Tibial artery (tissue), 4 donors: Measurements from ENCODE around the gene NFAT5.

Source experiments
- DNase-seq, 2 donors: peaks; one replicate each; pipeline ENCODE4 v3.0.0-alpha.2; 2019
- H3K27ac ChIP-seq, 2 donors: fragments of 200-600 bp; sonication (generic) in 1 of 2; 1 replicate in 1 of 2; 2 replicates in 1 of 2; pipeline ENCODE4 v1.5.1; 2018 to 2019; ENCODE audit warnings: mild to moderate bottlenecking in 1 of 2
- H3K27me3 ChIP-seq, 2 donors: fragments of 200-600 bp; sonication (generic) in 1 of 2; one replicate each; pipeline versions ENCODE4 v1.5.1 to v1.6.0; 2016 to 2019
- H3K36me3 ChIP-seq, 3 donors: fragments of 200-600 bp; sonication (generic) in 2 of 3; one replicate each; pipeline ENCODE4 v1.5.1; 2016 to 2019; ENCODE audit warnings: mild to moderate bottlenecking in 2 of 3
- H3K4me1 ChIP-seq, 4 donors: fragments of 200-600 bp; sonication (generic) in 2 of 4; 1 replicate in 3 of 4; 2 replicates in 1 of 4; pipeline ENCODE4 v1.5.1; 2016 to 2019
- H3K4me3 ChIP-seq, 2 donors: fragments of 200-600 bp; sonication (generic) in 1 of 2; 1 replicate in 1 of 2; 2 replicates in 1 of 2; pipeline ENCODE4 v1.5.1; 2018 to 2019; ENCODE audit warnings: mild to moderate bottlenecking in 2 of 2
- H3K9me3 ChIP-seq, 3 donors: fragments of 200-600 bp; sonication (generic) in 1 of 3; one replicate each; pipeline ENCODE4 v1.5.1; 2016 to 2019
- intact Hi-C: fragments of 100-400 bp; cut with DNase I; formaldehyde crosslinking; loops from one replicate; pipeline ENCODE4 v1.15.0; 2023; ENCODE audit warnings: low total_unique reads
- TF ChIP-seq, protein P1 (sequence below), 2 experiments: fragments of 200-600 bp in 1 of 2; fragments of 450-650 bp in 1 of 2; IDR thresholded peaks; one replicate each; pipeline ENCODE4 v1.5.1; 2017 to 2019; ENCODE audit warnings: antibody characterized with exemption in 2 of 2, mild to moderate bottlenecking in 1 of 2, moderate library complexity in 1 of 2

Gene NFAT5

GRCh38 chr16:69712914-69713581 is 147.3 kb downstream of the NFAT5 start:
- no peaks in the 10 kb centered on the region for H3K9me3 ChIP-seq
- intact Hi-C loops, result no loop called here
- peaks cover 25 to 74% (median 62%) of the 10 kb centered on the region in 3 donors for H3K36me3 ChIP-seq
- peak in 1 of 2 donors; percentile 25 for DNase-seq
- no peak overlapping the region for H3K27ac ChIP-seq
- H3K4me3 ChIP-seq, result no peak overlapping the region
- H3K27me3 ChIP-seq, result no peaks in the 10 kb centered on the region
- peaks cover 0 to 19% (median 3%) of the 10 kb centered on the region in 4 donors for H3K4me1 ChIP-seq
- TF ChIP-seq, protein P1, sequence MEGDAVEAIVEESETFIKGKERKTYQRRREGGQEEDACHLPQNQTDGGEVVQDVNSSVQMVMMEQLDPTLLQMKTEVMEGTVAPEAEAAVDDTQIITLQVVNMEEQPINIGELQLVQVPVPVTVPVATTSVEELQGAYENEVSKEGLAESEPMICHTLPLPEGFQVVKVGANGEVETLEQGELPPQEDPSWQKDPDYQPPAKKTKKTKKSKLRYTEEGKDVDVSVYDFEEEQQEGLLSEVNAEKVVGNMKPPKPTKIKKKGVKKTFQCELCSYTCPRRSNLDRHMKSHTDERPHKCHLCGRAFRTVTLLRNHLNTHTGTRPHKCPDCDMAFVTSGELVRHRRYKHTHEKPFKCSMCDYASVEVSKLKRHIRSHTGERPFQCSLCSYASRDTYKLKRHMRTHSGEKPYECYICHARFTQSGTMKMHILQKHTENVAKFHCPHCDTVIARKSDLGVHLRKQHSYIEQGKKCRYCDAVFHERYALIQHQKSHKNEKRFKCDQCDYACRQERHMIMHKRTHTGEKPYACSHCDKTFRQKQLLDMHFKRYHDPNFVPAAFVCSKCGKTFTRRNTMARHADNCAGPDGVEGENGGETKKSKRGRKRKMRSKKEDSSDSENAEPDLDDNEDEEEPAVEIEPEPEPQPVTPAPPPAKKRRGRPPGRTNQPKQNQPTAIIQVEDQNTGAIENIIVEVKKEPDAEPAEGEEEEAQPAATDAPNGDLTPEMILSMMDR (IDR thresholded peaks at IDR 0.05), result no peak

- TF ChIP-seq, protein P1 (IDR thresholded peaks at IDR 0.05), result no peak
- no peak for DNase-seq
- no peaks in the 10 kb centered on the region for H3K9me3 ChIP-seq
- intact Hi-C loops, result no loop called here
- H3K36me3 ChIP-seq, result peaks cover 24 to 63% (median 56%) of the 10 kb centered on the region in 3 donors
- H3K4me1 ChIP-seq, result peaks cover 0 to 6% (median 0%) of the 10 kb centered on the region in 4 donors
- H3K4me3 ChIP-seq, result no peak overlapping the region
- no peak overlapping the region for H3K27ac ChIP-seq
- no peaks in the 10 kb centered on the region for H3K27me3 ChIP-seq
Observed at GRCh38 chr16:69717066-69717465, 151.3 kb downstream of the NFAT5 start.

DNA sequence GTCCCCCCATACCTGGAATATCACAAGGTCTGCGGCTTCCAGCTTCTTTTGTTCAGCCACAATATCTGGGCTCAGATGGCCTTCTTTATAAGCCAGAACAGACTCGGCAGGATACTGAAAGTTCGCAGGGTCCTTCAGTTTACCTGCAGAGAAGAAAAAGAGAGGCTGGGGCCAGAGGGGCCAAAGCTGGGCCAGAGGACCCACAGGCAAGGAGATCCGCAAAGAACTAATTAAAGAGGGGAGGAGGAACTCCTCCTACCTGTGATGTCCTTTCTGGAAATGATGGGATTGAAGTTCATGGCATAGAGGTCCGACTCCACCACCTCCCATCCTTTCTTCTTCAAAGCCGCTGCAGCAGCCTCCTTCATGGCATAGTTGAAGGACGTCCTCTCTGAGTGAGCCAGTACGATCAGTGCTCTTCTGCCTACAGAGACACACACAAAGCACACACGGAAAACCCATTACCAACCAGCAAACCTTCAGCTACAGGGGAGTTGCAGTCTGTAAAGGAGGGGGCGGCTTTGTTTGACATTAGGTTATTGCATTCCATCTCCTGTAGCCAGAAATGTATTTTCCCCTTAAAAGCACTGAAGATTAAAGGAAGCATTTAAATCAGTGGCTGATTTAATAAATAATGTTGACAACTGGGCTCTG is 152.5 kb downstream of the NFAT5 start:
- H3K4me1 ChIP-seq, result no peaks in the 10 kb centered on the region
- no peak overlapping the region for H3K27ac ChIP-seq
- no peak overlapping the region for H3K4me3 ChIP-seq
- peaks cover 12 to 51% (median 44%) of the 10 kb centered on the region in 3 donors for H3K36me3 ChIP-seq
- TF ChIP-seq, protein P1 (IDR thresholded peaks at IDR 0.05), result no peak
- intact Hi-C loops, result no loop called here
- H3K27me3 ChIP-seq, result no peaks in the 10 kb centered on the region
- no peaks in the 10 kb centered on the region for H3K9me3 ChIP-seq
- peak in 1 of 2 donors; percentile 3 for DNase-seq

DNA sequence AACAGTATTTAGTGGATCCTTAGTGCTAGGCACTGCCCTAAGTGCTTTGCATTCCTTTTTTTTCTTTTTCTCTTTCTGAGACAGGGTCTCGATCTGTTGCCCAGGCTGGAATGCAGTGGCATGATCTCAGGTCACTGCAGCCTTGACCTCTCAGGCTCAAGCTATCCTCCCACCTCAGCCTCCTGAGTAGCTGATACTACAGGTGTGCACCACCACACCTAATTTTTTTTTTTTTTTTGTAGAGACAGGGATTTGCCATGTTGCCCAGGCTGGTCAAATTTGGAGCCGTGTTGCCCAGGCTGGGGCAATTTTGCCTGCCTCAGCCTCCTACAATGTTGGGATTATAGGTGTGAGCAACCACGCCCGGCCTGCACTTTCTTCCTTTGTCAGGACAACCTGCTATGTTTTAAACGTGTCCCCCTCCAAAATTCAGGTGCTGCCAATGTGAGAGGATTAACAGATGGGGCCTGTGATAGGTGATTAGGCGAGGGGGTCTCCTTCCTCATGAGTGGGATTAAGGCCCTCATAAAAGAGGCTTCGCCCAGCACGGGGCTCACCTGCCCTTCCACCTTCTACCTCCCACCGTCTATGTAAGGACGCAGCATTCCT is 155.2 kb downstream of the NFAT5 start:
- TF ChIP-seq, protein P1 (IDR thresholded peaks at IDR 0.05), result no peak
- Histone ChIP-seq H3K36me3 (peaks cover 11 to 24% (median 20%) of the 10 kb centered on the region in 3 donors), H3K9me3 (no peaks in the 10 kb centered on the region), H3K27ac (no peak overlapping the region), H3K4me1 (peaks cover 0 to 20% (median 6%) of the 10 kb centered on the region in 4 donors), H3K27me3 (no peaks in the 10 kb centered on the region), H3K4me3 (no peak overlapping the region)
- intact Hi-C loops, result no loop called here
- DNase-seq, result peak in 1 of 2 donors; percentile 39

- Histone ChIP-seq H3K9me3 (no peaks in the 10 kb centered on the region), H3K4me3 (no peak overlapping the region), H3K27ac (no peak overlapping the region), H3K36me3 (peaks cover 10 to 20% (median 18%) of the 10 kb centered on the region in 3 donors), H3K27me3 (no peaks in the 10 kb centered on the region), H3K4me1 (peaks cover 0 to 21% (median 6%) of the 10 kb centered on the region in 4 donors)
- intact Hi-C loops, result no loop called here
- TF ChIP-seq, protein P1 (IDR thresholded peaks at IDR 0.05), result no peak
- peak in 1 of 2 donors; percentile 6 for DNase-seq
Observed at GRCh38 chr16:69721441-69721957, 155.7 kb downstream of the NFAT5 start.
